GM19468 (cell line): Measurements from ENCODE around the gene AREG.

Source experiments
- ATAC-seq: cut with Tn5 transposase; IDR thresholded peaks from one replicate; pipeline ENCODE4 v1.9.1; 2021; ENCODE audit warnings: mild to moderate bottlenecking, moderate library complexity, moderate number of reproducible peaks; ENCODE audit not compliant: unreplicated experiment; ENCODE audit errors: extremely low read depth

The AREG gene

GRCh38 chr4:74431113-74431826 is 13.7 kb upstream of the AREG start:
- ATAC-seq: no peak

GRCh38 chr4:74433043-74433442 is 11.9 kb upstream of the AREG start:
- no peak for ATAC-seq

GRCh38 chr4:74433541-74434172 is 11.3 kb upstream of the AREG start:
- no peak for ATAC-seq

- no peak for ATAC-seq
These were observed 9.6 kb upstream of the AREG start for GRCh38 chr4:74435296-74435695.

- no peak for ATAC-seq
These were observed 7.1 kb upstream of the AREG start for GRCh38 chr4:74437866-74438265.

- no peak for ATAC-seq
These were observed 6.3 kb upstream of the AREG start for GRCh38 chr4:74438661-74439060.

- ATAC-seq: no peak
These were observed 5.0 kb upstream of the AREG start for GRCh38 chr4:74439952-74440351.

- no peak for ATAC-seq
These were observed 4.6 kb upstream of the AREG start for GRCh38 chr4:74440356-74440755.

- no peak for ATAC-seq
These were observed 3.2 kb upstream of the AREG start for GRCh38 chr4:74441744-74442143.

- no peak for ATAC-seq
These were observed 1.4 kb downstream of the AREG start for GRCh38 chr4:74446193-74446868.

- no peak for ATAC-seq
These were observed 2.0 kb downstream of the AREG start for GRCh38 chr4:74446896-74447295.

GRCh38 chr4:74447636-74448233 is 2.8 kb downstream of the AREG start:
- ATAC-seq: no peak

- ATAC-seq: no peak
These were observed 4.8 kb downstream of the AREG start for GRCh38 chr4:74449571-74450297.

- no peak for ATAC-seq
These were observed 5.4 kb downstream of the AREG start for GRCh38 chr4:74450298-74450683.

- no peak for ATAC-seq
These were observed 6.3 kb downstream of the AREG start for GRCh38 chr4:74451214-74451661.

- no peak for ATAC-seq
These were observed 8.2 kb downstream of the AREG start for GRCh38 chr4:74453037-74453635.

- no peak for ATAC-seq
These were observed 9.2 kb downstream of the AREG start for GRCh38 chr4:74453829-74454742.

GRCh38 chr4:74455361-74456055 is 10.6 kb downstream of the AREG start:
- no peak for ATAC-seq
